Activated CD8-positive, alpha-beta memory T cell treated with anti-CD3 and anti-CD28 coated beads, Interleukin-2, amount 50 U/mL, for 24 hours (primary cell): ENCODE data around the gene LRP2BP.

Experiments used
- DNase-seq: peaks from one replicate; pipeline ENCODE4 v3.0.0-alpha.2; 2020; ENCODE audit errors: extremely low read depth

Gene LRP2BP

DNA sequence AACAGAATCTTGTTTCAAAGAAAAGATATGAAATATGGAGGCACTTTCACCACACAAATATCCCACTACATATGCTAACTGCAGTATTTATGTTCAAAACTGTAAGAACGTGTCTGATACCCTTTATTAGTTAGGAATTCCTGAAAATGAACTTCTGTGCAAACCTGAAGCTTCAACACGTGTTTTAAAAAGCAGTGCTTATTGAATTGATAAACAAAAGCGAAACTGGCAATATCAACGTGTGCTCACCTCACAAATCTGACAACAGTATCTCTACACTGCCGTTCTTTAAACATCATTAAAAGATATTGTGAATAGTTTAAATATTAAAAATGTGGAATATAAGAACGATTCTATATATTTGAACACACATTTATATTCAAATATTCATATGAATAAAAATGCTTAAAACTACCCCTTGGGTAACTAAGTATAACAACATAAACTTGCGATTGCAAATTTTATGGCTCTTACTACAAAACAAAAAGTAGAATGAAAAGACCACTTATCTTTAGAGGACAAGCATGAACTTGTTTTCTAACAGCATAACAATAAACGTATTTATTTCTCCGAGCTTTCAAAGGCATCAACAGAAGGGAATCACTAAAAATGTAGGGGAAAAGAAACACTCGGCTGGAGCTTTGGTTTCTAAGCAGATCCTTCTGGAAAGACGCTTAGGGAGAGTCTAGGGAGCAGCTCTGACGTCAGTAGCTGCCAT, at the start of gene LRP2BP:
Gene LRP2BP (minus strand): TSS at position 687 of the 718 bp plus-strand sequence. CDS start 17,738 bp downstream, outside the sequence.
- DNase-seq: no peak

DNA sequence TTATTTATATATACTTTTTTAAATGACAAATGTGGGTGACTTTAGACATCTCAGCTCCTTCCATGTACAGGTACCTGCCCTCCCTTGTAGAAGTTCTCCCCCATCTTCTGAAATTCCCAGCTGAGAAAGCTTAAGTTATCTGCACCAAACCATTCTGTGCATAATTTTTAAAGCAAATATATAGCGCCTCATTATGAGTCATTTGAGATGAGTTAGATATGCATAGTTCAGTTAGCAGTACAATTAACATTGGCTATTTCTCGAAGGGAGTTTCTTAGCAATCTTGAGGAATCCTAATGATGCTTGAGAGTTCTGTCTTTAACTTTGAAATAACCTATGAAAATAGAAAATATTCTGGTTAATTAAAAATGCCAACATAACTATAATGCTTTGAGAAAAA, 49.5 kb upstream of the LRP2BP start:
- no peak for DNase-seq

DNA sequence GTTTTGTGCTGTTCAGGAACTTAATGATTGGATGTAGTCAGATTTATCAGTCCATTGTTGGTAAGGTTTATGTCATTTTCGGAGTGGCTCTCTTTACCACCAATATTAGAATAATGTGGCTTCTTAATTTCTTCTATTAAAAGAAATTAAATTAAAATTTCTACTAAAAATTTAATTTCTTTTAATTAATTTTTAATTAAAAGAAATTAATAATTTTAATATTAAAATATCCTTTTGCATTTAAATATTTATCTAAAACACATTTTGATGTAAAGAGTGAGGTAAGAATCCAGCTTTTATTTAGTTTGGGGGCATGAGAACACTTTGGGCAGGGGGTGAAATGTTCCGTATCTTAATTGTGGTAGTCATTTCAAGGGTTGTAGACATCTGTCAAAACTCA, 45.8 kb upstream of the LRP2BP start:
- DNase-seq: no peak

DNA sequence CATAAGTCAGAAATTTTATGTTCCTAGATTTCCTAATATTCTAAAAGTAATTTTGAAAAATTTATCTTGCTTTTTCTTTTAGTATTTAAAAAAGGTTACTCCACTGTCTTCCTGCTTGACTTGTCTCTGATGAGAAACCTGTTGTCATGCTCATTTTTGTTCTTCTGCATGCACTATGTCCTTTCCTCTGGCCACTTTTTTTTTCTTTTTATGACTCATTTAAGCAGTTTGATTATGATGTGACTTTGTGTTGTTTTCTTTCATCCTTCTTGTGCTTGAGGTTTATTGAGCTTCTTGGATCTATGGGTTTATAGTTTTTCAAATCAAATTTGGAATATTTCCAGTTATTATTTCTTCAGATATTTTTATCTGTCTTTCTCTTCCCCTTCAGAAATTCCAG, 42.1 kb upstream of the LRP2BP start:
- no peak for DNase-seq

DNA sequence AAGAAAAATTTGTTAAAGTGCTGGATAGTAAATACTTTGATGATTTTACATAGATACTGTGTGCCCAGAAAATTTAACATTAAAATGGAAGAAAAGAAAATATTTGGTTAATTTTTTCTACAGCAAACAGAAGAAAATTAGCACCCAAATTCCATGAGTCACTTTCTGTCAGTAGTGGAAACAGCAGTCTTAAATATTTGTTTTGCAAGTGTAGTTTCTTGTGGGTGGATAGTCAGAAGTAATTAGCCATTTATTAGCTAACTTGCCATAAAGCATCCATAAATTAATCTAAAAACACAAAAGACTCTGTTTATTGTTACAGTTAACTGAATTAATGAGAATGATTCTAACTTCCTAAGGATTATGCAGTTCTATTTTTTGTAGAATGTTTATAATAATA, 39.7 kb upstream of the LRP2BP start:
- DNase-seq: no peak

DNA sequence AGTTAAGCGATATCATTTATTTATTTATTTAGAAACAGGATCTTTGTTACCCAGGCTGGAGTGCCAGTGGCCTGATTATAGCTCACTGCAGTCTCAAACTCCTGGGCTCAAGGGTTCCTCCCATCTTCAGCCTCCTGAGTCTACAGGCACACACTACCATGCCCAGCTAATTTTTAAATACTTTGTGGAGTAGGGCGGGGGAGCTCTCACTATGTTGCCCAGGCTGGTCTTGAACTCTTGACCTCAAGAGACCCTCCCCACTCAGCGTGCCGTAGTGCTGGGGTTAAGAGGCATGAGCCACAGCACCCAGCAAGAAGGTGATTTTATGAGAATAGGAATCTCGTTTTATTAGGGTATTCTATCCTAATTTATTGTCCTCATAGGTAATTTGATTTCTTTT, 33.9 kb upstream of the LRP2BP start:
- DNase-seq: no peak

DNA sequence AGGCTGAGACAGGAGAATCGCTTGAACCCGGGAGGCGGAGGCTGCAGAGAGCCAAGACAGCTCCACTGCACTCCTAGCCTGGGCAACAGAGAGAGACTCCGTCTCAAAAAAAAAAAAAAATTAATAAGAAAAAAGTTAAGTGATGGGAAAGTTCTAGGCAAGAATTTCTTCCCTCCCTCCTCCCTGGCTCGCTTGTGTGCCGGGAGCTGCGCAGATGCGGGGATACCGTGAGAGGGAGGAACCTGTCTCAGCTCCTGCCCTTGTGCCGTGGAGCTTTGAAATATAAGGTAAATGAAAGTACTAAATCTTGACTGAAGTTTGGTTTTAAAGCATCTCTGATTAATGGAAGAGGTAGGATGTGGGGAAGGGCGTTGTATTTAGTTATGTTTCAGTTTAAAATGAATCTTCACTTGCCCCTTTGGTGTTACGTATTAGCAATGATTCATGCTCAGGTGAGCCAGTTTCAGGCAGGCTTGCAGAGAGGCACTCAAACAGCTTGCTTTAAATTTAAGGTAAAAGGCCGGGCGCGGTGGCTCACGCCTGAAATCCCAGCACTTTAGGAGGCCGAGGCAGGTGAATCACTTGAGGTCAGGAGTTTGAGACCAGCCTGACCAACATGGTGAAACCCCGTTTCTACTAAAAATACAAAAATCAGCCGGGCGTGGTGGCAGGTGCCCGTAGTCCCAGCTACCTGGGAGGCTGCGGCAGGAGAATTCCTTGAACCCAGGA, 31.4 kb upstream of the LRP2BP start:
- no peak for DNase-seq

DNA sequence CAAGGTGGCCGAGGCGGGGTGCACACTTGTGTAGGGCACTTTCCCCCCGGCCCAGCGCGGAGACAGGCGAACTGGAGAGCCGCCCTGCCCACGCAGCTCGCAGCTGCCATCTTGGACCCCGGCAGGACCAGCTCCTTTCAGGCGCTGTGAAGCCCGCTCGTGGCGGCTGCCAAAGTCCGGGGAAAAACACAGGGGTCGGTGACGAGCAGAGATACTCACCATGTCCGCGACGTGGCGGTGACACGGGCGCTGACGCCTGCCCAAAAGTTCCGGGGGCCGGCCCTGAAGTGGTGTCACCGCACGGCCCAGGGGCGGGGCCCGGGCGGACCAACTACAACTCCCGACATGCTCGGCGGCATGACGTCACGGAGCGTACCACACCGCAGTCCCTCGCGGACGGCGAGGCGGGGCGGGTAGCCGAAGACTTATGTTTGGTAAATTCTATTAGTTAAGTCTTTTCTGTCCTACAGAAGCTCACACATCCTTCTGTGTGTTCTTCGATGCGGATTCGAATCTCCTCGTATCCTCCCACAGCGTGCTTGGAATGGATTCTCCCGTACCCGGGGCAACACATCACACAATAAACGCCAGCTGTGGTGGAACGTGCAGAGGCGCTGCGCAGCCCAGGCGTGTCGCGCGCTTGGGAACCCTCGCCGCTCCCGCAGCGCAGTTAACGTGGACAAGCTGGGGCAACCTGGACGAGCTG, 30.1 kb upstream of the LRP2BP start, which contains the start of gene UFSP2:
Gene UFSP2 (minus strand): TSS at position 318 of the 706 bp plus-strand sequence. CDS start 96 bp downstream, at position 222.
- peak; percentile 61 for DNase-seq

DNA sequence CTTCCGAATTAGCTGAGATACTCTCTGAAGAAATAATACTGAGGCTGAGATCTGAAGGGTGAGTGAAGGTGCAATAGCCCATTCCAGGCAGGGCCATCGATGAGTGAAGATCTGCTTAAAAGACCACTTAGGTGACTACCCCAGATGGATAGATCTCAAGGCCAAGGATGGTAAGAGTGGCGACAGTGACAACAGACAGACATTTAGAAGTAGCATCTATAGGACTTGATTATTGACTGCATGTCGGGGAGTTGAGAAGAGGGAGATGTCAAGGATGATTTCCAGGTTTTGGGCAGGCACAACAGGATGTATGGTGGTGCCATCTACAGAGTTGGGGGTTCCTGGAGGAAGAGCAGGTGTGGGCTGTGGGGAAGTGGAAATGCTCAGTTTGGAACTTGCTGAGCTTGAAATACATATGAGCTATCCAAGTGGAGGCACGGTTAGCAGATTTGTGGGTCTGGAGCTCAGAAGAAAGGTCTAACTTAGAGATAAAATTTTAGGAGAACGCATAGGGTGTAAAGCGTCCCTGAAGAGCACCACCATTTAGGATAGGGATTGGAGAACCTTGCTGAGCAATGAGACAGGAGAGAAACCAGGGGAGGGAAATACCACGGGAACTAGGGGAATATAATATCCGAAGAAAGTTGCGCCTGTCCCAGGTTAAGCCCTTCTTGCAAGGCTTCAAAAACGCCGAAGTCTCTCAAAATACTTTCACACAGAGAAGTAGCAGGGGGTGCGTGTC, 29.4 kb upstream of the LRP2BP start:
- no peak for DNase-seq

DNA sequence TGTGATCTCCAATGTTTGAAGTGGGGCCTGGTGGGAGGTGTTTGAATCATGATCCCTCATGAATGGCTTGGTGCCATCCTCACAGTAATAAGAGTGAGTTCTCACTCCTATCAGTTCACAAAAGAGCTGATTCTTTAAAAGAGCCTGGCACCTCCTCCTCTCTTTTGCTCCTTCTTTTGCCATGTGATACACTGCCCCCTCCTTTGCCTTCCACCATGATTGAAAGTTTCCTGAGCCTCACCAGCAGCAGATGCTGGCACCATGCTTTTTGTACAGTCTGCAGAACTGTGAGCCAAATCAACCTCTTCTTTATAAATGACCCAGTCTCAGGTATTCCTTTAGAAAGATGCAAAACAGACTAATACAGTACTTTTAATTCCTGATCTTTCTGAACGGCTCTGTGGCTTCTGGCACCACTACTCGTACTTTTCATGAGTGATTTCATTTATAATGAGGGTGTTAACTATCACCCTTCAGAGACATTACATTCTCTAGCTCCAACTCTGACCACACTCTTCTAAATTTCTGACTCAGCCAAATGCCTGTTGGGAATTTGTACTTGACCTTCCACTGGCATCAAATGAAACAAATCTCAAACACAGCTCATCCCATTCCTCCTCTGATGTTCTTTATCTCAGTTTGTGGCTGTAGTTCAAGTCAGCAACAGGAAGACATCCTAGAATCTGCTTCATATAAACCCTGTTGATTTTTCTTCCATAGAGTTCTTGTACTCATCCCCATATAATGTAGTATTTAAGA, 25.8 kb upstream of the LRP2BP start:
- no peak for DNase-seq

DNA sequence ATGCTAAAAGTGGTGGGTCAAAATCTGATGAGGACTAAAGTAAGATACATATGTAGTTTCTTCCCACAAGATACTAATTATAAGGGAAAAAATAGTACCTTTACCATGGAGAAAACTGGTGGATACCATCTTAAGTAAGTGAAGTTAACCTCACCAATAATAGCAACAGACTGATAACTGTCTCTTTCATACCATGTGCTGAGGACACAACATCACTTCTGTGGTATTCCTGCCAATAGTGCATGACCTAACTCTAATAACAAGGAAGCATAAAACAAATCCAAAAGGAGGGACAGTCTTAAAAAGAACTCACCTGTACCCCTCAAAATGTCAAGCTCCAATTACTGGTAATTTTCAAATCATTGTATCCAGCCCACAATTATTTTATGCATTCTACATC, 21.2 kb upstream of the LRP2BP start:
- DNase-seq: no peak

DNA sequence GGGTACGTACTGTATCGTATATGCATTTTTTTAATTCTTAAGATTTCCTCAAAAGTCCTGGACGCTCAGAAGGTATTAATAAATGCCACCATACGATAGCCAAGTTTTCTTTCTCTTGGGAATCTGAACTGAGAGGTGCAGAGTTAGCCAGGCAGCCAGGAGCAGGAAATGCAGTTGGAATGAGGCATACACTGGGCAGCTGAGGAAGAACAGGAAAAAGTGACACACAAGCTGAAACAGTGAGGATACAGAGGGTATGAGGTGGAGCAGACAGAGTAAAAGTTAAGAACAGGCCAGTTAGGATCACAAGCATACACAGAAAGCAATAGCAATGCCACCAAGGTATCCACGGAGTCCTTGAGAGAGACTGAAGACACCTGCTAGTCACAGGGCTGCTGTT, 16.7 kb upstream of the LRP2BP start:
- DNase-seq: no peak

DNA sequence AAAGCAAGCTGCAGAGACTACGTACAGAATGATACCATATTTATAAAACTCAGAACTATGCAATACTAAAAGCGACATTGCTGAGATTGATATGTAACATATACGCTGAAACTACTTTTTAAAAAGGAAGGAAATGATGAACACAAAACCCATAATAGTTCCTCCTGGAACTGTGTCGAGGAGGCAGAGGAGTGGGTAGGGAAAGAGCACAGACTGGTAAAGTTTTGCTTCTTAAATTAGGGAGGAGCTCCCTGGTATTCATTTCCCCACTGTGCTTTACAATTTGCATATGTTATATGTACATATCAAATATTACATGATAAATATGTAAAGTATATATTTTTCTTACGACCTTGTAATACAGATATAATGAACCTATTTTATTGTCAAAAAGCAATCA, 16.1 kb upstream of the LRP2BP start:
- DNase-seq: no peak

DNA sequence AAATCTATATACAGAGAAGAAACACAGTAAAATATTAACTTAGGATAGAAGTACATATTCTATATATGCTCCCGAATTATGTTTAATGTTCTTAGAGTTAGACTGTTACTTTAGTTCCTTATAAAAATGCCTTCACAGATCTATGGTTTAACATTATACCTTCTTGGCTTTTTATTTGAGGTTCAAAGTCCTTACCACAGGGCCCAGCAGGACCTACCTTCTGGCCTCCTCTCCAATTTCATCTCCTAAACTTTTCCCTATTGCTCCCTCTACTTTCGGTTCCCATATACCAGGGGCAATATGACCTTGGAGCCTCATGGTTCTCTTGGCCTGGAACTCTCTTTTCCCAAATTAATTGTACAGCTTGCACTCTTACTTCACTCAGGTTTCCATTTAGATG, 12.7 kb upstream of the LRP2BP start:
- no peak for DNase-seq

DNA sequence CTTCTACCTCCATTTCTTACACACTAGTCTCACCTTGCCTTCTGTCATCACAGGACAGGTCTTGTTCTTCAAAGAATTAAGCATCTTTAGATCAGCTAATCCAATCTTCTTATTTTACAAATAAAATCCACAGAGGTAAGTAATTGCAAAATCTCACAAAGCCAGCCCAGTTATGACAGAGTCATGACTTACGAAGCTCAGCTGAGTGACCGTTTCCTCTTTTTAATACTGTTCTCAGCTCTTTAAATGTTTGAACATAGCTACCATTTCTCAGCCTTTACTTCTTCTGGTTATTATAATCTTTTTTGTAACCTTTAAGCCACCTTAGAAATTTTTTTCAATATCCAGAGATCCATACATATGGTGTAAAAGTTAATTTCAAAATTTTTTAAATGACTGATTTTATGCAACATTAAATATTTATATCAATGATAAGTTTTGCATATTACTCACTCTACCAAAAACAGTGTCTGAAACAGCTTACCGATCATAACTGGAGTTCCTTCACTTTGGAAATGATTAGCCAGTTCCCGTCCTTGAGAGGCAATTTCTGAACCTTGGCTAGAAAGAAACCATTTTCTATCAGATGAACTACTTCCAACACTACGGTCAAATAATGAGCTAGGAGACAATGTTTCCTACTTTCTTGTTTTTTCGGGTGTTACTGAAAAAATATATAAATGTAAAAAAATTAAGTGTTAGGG, 9.7 kb upstream of the LRP2BP start:
- DNase-seq: no peak

DNA sequence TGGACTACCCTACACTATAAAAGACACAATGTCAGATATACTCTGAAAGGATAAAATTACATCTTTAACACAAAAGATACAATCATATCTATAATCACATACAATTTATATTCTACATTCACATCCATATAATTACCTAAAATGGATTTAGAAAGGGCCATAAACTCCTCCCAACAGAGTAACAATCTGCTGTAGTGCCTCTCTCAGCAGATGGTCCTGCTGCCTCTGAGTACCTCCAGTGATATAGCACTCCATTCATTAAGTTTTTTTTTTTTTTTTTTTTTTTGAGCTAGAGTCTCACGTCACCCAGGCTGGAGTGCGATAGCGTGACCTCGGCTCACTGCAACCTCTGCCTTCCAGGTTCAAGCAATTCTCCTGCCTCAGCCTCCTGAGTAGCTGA, 8.3 kb upstream of the LRP2BP start:
- DNase-seq: no peak

DNA sequence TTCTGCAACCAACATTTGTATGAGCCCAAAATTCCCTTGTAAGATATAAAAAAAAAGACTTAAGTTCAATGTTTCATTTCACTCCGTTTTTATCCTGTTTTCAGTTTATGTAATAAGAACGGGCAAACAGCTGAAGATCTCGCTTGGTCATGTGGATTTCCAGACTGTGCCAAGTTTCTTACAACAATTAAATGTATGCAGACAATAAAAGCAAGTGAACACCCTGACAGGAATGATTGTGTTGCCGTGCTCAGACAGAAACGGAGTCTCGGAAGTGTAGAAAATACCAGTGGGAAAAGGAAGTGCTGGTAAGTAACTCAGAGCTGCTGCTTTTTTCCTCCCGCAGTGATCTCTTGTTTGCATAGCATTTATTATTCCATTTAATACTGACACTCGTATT, 3.7 kb upstream of the LRP2BP start:
- no peak for DNase-seq

DNA sequence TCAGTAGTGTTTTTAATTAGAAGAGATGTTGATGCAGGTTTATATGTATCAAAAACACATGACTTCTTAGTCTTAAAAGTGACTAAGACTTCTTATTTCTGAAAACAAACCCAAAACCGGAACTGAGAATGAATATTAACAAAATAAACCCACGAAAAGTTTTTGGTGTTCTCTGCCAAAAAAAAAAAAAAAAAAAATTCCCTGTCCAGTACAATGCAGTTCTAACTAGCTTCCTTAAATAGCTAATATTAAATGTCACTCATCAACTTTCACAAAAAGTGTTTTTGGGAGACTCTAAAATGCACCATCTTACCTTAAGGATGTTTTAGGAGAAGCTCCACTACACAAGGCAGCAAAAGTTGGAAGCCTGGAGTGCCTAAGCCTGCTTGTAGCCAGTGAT, 2.9 kb upstream of the LRP2BP start:
- no peak for DNase-seq

DNA sequence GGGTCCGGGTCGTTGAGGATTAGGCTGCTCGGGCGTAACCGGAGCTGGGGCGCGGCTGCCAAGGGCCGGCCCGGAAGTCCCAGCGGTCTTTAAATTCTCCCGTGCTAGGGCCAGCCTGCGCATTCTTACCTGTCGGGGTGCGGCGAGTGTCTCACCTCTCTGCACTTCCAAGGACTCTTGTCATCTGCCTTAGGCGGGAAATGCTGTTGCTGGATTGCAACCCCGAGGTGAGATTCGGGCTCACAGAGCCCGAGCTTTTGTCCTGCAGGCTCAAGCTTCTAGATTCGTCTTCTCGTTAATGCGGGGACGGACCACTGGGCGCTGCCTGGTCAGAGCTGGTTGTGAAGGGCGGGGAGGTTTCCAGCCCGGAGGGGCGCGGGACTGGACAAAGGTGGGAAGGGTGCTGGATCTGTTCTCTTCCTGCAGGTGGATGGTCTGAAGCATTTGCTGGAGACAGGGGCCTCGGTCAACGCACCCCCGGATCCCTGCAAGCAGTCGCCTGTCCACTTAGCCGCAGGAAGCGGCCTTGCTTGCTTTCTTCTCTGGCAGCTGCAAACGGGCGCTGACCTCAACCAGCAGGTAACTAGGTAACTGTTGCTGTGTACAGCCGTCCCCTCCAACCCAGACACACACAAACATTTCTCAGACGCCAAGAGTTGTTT, 1.1 kb upstream of the LRP2BP start, which contains the start of gene ANKRD37:
Gene ANKRD37 (plus strand): TSS at position 118 of the 662 bp plus-strand sequence. CDS start 83 bp downstream, at position 201.
- no peak for DNase-seq
